OCI-LY7 (cell line): ENCODE results near the gene ZNF175. TPM values are rescaled to one million over a fixed set of nuclear protein-coding genes. Genes with fewer than 3 reads are reported as not detected.
A peak's percentile ranks its signal among the peaks of the same experiment; 100 is the strongest.

Source experiments
- BruUV-seq: library from RNA; stranded (reverse); fragments of 400-500 nt; replicated peaks from 2 replicates; lab custom pipeline; 2021; lab: Mats Ljungman, UMichigan
- CTCF ChIA-PET: fragments of 300-600 bp; sonication (Branson Sonifier 250); formaldehyde crosslinking; loops from one replicate; lab custom pipeline; 2022; ENCODE audit warnings: antibody characterized with exemption; ENCODE audit not compliant: unreplicated experiment; lab: Charles Lee
- POLR2A ChIA-PET: fragments of 300-600 bp; sonication (Branson Sonifier 250); formaldehyde crosslinking; loops from one replicate; lab custom pipeline; 2022; ENCODE audit warnings: antibody characterized with exemption; lab: Charles Lee
- DNase-seq: peaks from one replicate; pipeline ENCODE4 v3.0.0-alpha.2; 2015; ENCODE audit warnings: low spot score
- H2AFZ ChIP-seq: fragments of 200-600 bp; sonication (generic), shearing (Covaris generic); 2 replicates; pipeline ENCODE4 v1.6.1; 2014; ENCODE audit warnings: mild to moderate bottlenecking, antibody characterized with exemption, low read length, moderate library complexity
- H3K27ac ChIP-seq: fragments of 200-600 bp; sonication (generic); 2 replicates; pipeline ENCODE4 v1.5.1; 2014; ENCODE audit warnings: mixed run types, low read depth, mild to moderate bottlenecking, moderate library complexity, low read length, inconsistent platforms; ENCODE audit not compliant: poor library complexity, severe bottlenecking
- H3K36me3 ChIP-seq: fragments of 200-600 bp; sonication (generic); 2 replicates; pipeline ENCODE4 v1.6.1; 2014; ENCODE audit warnings: mild to moderate bottlenecking, antibody characterized with exemption, low read length, moderate library complexity, mixed read lengths; ENCODE audit not compliant: insufficient read depth
- H3K4me1 ChIP-seq: fragments of 200-600 bp; sonication (generic); 2 replicates; pipeline ENCODE4 v1.5.1; 2014; ENCODE audit warnings: mild to moderate bottlenecking, low read length; ENCODE audit not compliant: insufficient read depth, poor library complexity, severe bottlenecking
- H3K4me2 ChIP-seq: fragments of 200-600 bp; sonication (generic); 2 replicates; pipeline ENCODE4 v1.6.1; 2014; ENCODE audit warnings: mild to moderate bottlenecking, low read length
- H3K4me3 ChIP-seq: fragments of 200-600 bp; sonication (generic); 2 replicates; pipeline ENCODE4 v1.5.1; 2014; ENCODE audit warnings: mild to moderate bottlenecking, low read depth, low read length; ENCODE audit not compliant: poor library complexity, severe bottlenecking
- H3K79me2 ChIP-seq: fragments of 200-600 bp; sonication (generic); 2 replicates; pipeline ENCODE4 v1.6.1; 2016; ENCODE audit warnings: low read depth, mild to moderate bottlenecking, low read length, moderate library complexity, mixed read lengths; ENCODE audit not compliant: insufficient read depth
- H3K9me2 ChIP-seq: fragments of 200-600 bp; sonication (generic); 2 replicates; pipeline ENCODE4 v1.6.1; 2016; ENCODE audit warnings: mild to moderate bottlenecking, low read length, mixed read lengths; ENCODE audit not compliant: insufficient read depth
- H3K9me3 ChIP-seq: fragments of 200-600 bp; sonication (generic); 2 replicates; pipeline ENCODE4 v1.6.1; 2014; ENCODE audit warnings: mild to moderate bottlenecking, mixed run types, low read length, mixed read lengths
- H4K20me1 ChIP-seq: fragments of 200-600 bp; sonication (generic); 2 replicates; pipeline ENCODE4 v1.6.1; 2014; ENCODE audit warnings: mild to moderate bottlenecking, antibody characterized with exemption, low read length, moderate library complexity, mixed read lengths; ENCODE audit not compliant: insufficient read depth
- CTCF ChIP-seq: fragments of 200-600 bp; sonication (generic); conservative IDR thresholded peaks from 2 replicates; pipeline ENCODE4 v1.5.1; 2014; ENCODE audit warnings: mild to moderate bottlenecking, antibody characterized with exemption, low read length, moderate library complexity, mixed read lengths
- EZH2phosphoT487 ChIP-seq: fragments of 200-600 bp; sonication (generic); IDR thresholded peaks from 2 replicates; pipeline ENCODE4 v1.6.1; 2018; ENCODE audit warnings: low read depth, borderline replicate concordance, mild to moderate bottlenecking, mixed run types, antibody characterized with exemption, low read length, moderate library complexity, mixed read lengths
- intact Hi-C: fragments of 100-400 bp; cut with micrococcal nuclease; formaldehyde crosslinking; loops from one replicate; pipeline ENCODE4 v1.10.0; 2022; ENCODE audit not compliant: unreplicated experiment
- total RNA-seq, 2 experiments: library from RNA; depleted of rRNA in 1 of 2; stranded (reverse); fragments of >200 nt in 1 of 2; shearing (Covaris generic) in 1 of 2; gene quantifications; 2 replicates each; pipeline ENCODE4 v1.2.3, GENCODE V29; 2014 to 2022

Gene ZNF175
- total RNA-seq, 2 experiments from 2014 or later = 3.5 to 10.4 TPM

GRCh38 chr19:51593969-51594773 lies 23.1 kb downstream of the ZNF175 start:
- H3K4me3 ChIP-seq = peak overlapping the region; percentile 80
- no peak overlapping the region for H3K27ac ChIP-seq
- H3K9me2 ChIP-seq = no peaks in the 10 kb centered on the region
- peak; percentile 97 for DNase-seq
- POLR2A ChIA-PET = no interaction called here
- H3K4me2 ChIP-seq = peak overlapping the region; percentile 94
- intact Hi-C loops = no loop called here
- no TSS peak for BruUV-seq
- H3K36me3 ChIP-seq = no peaks in the 10 kb centered on the region
- H3K79me2 ChIP-seq = no peaks in the 10 kb centered on the region
- H3K4me1 ChIP-seq = peaks cover 16% of the 10 kb centered on the region
- H4K20me1 ChIP-seq = no peaks in the 10 kb centered on the region
- no peaks in the 10 kb centered on the region for H3K9me3 ChIP-seq
- CTCF ChIA-PET = no interaction called here
- peak overlapping the region; percentile 89 for H2AFZ ChIP-seq
- TF ChIP-seq CTCF = no peak
- TF ChIP-seq EZH2phosphoT487 = no peak

GRCh38 chr19:51594774-51595109 lies 23.7 kb downstream of the ZNF175 start:
- H3K79me2 ChIP-seq = no peaks in the 10 kb centered on the region
- TF ChIP-seq EZH2phosphoT487 = no peak
- TF ChIP-seq CTCF = no peak
- ChIA-PET CTCF (no interaction called here), POLR2A (no interaction called here)
- H3K36me3 ChIP-seq = no peaks in the 10 kb centered on the region
- H2AFZ ChIP-seq = peak overlapping the region; percentile 89
- BruUV-seq = TSS peak; percentile 50
- DNase-seq = no peak
- H3K4me1 ChIP-seq = peaks cover 21% of the 10 kb centered on the region
- intact Hi-C loops = no loop called here
- peak overlapping the region; percentile 86 for H3K4me2 ChIP-seq
- no peaks in the 10 kb centered on the region for H3K9me3 ChIP-seq
- H3K27ac ChIP-seq = no peak overlapping the region
- no peaks in the 10 kb centered on the region for H4K20me1 ChIP-seq
- H3K9me2 ChIP-seq = no peaks in the 10 kb centered on the region
- peak overlapping the region; percentile 80 for H3K4me3 ChIP-seq
